Measurements from ENCODE around the gene DNAJB8.

DNAJB8 gene

GRCh38 chr3:128430301-128430700 is 36.4 kb downstream of the DNAJB8 start:
- no peak overlapping the region for H3K4me3 ChIP-seq (ENCODE audit: low read length)
- H3K27ac ChIP-seq (ENCODE audit: low read depth, low read length), result no peak overlapping the region
- H3K36me3 ChIP-seq (ENCODE audit: control insufficient read depth, low read length), result no peaks in the 10 kb centered on the region
- H4K20me1 ChIP-seq (ENCODE audit: control insufficient read depth, insufficient read depth, low read depth, low read length), result no peaks in the 10 kb centered on the region
- no peak for TF ChIP-seq EZH2phosphoT487 (IDR thresholded peaks at IDR 0.05; ENCODE audit: borderline replicate concordance, low read length)
- TF ChIP-seq, protein P1, sequence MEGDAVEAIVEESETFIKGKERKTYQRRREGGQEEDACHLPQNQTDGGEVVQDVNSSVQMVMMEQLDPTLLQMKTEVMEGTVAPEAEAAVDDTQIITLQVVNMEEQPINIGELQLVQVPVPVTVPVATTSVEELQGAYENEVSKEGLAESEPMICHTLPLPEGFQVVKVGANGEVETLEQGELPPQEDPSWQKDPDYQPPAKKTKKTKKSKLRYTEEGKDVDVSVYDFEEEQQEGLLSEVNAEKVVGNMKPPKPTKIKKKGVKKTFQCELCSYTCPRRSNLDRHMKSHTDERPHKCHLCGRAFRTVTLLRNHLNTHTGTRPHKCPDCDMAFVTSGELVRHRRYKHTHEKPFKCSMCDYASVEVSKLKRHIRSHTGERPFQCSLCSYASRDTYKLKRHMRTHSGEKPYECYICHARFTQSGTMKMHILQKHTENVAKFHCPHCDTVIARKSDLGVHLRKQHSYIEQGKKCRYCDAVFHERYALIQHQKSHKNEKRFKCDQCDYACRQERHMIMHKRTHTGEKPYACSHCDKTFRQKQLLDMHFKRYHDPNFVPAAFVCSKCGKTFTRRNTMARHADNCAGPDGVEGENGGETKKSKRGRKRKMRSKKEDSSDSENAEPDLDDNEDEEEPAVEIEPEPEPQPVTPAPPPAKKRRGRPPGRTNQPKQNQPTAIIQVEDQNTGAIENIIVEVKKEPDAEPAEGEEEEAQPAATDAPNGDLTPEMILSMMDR (IDR thresholded peaks at IDR 0.05; ENCODE audit: low read depth, low read length, poor library complexity, severe bottlenecking), result no peak
- no peaks in the 10 kb centered on the region for H3K9me3 ChIP-seq (ENCODE audit: control insufficient read depth, insufficient read depth, low read length)
- H3K4me2 ChIP-seq (ENCODE audit: low read length), result no peak overlapping the region
- no peaks in the 10 kb centered on the region for H3K9me2 ChIP-seq (replicated peaks; ENCODE audit: control insufficient read depth, low read length)
- H3K79me2 ChIP-seq (ENCODE audit: control insufficient read depth, low read length), result no peaks in the 10 kb centered on the region
- peaks cover 4% of the 10 kb centered on the region; the same call in 1 of the 2 replicates for H3K4me1 ChIP-seq (ENCODE audit: control insufficient read depth, low read length)
- no peaks in the 10 kb centered on the region for H3F3A ChIP-seq (ENCODE audit: control insufficient read depth, insufficient read depth)
- no peaks in the 10 kb centered on the region; the same call in 1 of the 2 replicates for H3K27me3 ChIP-seq (ENCODE audit: control insufficient read depth, low read length)

DNA sequence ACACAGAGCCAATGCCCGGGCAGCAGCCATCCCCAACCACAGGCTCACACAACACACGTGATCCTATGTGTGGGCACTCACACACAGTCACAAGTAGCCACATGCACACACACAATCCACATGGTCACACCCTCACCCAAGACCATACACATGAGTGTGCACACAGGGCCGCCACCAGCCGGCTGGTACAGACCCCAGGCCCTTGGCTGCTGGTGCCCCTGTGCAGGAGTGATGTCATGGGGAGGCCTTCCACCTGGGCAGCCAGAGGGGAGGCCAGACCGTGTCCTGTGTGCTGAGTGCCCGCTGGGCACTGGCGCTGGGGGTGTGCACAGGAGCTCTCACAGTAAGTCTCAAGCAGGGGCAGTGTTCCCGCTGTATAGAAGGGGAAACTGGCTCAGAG is 36.9 kb downstream of the DNAJB8 start:
- Histone ChIP-seq H3K27ac (ENCODE audit: low read depth, low read length) (no peak overlapping the region), H3K36me3 (ENCODE audit: control insufficient read depth, low read length) (no peaks in the 10 kb centered on the region), H3K27me3 (ENCODE audit: control insufficient read depth, low read length) (no peaks in the 10 kb centered on the region; the same call in 1 of the 2 replicates), H3K4me2 (ENCODE audit: low read length) (no peak overlapping the region), H3K79me2 (ENCODE audit: control insufficient read depth, low read length) (no peaks in the 10 kb centered on the region), H3K4me3 (ENCODE audit: low read length) (no peak overlapping the region), H3K9me3 (ENCODE audit: control insufficient read depth, insufficient read depth, low read length) (no peaks in the 10 kb centered on the region), H3K9me2 (replicated peaks; ENCODE audit: control insufficient read depth, low read length) (no peaks in the 10 kb centered on the region), H3K4me1 (ENCODE audit: control insufficient read depth, low read length) (peaks cover 4% of the 10 kb centered on the region; the same call in 1 of the 2 replicates), H3F3A (ENCODE audit: control insufficient read depth, insufficient read depth) (no peaks in the 10 kb centered on the region), H4K20me1 (ENCODE audit: control insufficient read depth, insufficient read depth, low read depth, low read length) (no peaks in the 10 kb centered on the region)
- TF ChIP-seq EZH2phosphoT487 (IDR thresholded peaks at IDR 0.05; ENCODE audit: borderline replicate concordance, low read length), result no peak
- TF ChIP-seq, protein P1 (IDR thresholded peaks at IDR 0.05; ENCODE audit: low read depth, low read length, poor library complexity, severe bottlenecking), result no peak

GRCh38 chr3:128429275-128429674 is 37.4 kb downstream of the DNAJB8 start:
- Histone ChIP-seq H3K9me2 (replicated peaks; ENCODE audit: control insufficient read depth, low read length) (no peaks in the 10 kb centered on the region), H3F3A (ENCODE audit: control insufficient read depth, insufficient read depth) (no peaks in the 10 kb centered on the region), H3K27ac (ENCODE audit: low read depth, low read length) (no peak overlapping the region), H4K20me1 (ENCODE audit: control insufficient read depth, insufficient read depth, low read depth, low read length) (no peaks in the 10 kb centered on the region), H3K36me3 (ENCODE audit: control insufficient read depth, low read length) (no peaks in the 10 kb centered on the region), H3K4me1 (ENCODE audit: control insufficient read depth, low read length) (peaks cover 4% of the 10 kb centered on the region; the same call in 1 of the 2 replicates), H3K4me2 (ENCODE audit: low read length) (no peak overlapping the region), H3K79me2 (ENCODE audit: control insufficient read depth, low read length) (no peaks in the 10 kb centered on the region), H3K4me3 (ENCODE audit: low read length) (no peak overlapping the region), H3K27me3 (ENCODE audit: control insufficient read depth, low read length) (no peaks in the 10 kb centered on the region; the same call in 1 of the 2 replicates), H3K9me3 (ENCODE audit: control insufficient read depth, insufficient read depth, low read length) (no peaks in the 10 kb centered on the region)
- TF ChIP-seq, protein P1 (IDR thresholded peaks at IDR 0.05; ENCODE audit: low read depth, low read length, poor library complexity, severe bottlenecking), result no peak
- TF ChIP-seq EZH2phosphoT487 (IDR thresholded peaks at IDR 0.05; ENCODE audit: borderline replicate concordance, low read length), result no peak
